ENCODE measurements around the gene C9orf50.

The C9orf50 gene

GRCh38 chr9:129569502-129570449 is 51.1 kb downstream of the C9orf50 start:
- DNase-seq (ENCODE audit: low spot score), result no peak

DNA sequence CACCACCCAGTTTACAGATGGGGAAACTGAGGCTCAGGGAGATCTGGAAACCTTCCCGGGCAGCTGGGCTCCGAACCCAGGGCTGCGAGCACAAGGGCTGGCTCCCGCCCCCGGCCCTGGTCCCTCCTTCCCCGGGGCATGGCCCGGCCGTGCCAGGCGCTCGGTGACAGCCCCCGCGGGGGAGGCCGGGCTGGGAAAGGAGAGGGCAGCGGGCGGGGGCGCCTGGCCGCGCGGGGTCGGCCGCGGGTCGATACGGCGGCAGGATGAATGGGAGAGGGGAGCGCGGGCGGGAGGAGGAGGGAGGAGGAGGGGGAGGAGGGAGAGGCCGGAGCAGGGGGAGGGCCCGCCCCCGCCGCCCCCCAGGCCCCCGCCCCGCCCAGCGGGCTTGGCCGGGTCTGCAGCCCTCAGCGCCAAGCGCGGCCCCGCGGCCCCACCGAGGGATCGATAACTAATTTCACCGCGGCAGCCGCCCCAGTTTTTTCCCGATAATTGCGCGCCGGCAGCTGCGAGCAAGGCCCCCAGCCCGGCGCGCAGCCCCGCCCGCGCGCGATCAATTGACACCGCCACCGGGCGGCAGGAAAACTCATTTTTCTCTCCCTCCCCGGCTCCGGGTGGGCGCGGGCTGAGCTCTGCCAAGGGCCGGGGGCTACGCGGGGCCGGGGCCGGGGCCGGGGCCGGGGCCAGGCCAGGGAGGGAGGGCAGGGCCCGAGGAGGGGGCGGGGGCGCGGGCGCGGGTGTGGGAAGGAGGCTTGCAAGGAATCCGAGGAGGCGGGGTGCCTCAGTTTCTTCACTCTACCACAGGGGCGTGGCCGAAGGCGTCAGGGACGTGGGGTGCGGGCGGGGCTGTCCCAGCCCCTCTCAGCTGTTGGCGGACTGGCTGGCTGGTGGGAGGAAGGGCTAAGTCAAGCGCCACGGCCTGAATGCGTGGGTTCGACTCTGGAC is 52.1 kb downstream of the C9orf50 start:
- DNase-seq (ENCODE audit: low spot score), result peak; percentile 70

DNA sequence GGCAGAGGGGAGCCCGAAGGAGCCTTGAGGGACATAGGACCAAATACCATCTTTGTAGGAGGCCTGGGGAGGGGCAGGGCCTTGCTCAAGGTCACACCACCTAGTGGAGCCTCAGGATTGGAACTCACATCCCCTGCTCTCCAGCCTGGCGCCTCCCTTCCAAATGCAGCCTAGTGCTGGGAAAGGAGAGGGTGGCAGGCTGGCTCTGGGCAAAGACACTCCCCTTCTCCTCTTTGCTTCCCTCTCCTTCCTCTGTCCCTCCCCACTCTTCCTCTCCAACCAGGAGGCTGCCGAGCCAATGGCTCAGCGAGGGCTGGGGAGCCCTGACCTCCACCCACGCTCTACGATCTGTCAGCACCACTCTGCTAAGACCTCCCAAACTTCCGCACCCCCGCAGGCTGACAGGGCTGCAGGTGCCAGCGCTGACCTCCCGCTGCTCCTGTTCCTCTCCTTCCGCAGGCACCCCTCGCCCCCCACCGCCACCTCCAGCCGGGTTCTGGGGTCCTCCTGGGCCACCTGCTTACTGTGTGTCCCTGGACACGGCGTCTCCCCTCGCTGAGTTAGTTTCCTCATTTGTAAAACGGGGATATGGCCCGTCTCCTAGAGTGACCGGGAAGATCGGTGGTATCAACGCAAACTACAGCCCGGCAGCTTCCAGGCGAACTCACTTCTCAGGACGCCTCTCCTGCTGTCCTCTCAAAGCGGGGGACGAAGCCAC is 52.9 kb downstream of the C9orf50 start:
- no peak for DNase-seq (ENCODE audit: low spot score)

- no peak for DNase-seq (ENCODE audit: low spot score)
Measured at GRCh38 chr9:129567329-129567728, 53.6 kb downstream of the C9orf50 start.

DNA sequence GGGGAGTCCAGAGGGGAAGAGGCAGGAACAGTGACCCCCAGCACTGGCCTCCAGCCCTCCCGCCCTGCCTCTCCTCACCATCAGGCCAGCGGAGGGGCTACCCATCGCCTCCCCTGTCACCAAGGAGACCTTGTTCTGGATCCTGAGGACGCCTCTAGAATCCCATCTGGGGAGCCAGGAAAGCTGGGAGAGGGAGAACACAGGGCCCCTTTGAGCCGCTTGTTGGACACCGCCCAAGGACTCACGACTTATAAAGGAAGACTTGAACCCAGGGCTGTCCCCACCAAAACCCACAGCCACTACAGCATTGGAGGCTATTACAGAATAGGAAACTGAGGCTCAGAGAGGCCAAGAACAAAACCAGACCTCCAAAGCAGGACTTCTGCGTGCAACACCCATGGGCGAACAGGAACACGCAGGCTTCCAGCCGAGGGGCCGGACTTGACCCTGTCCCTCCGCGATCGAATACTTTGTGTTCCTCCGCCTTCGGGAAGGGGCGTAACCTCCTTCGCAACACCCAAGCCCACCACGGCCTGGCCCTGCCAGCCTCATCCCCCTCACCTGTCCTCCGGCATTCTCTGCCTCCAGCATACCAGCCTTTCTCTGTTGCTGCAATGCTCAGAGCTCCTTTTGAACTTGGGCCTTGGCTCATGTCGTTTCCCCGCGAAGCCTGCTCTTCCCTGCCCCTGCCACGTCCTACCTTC is 54.2 kb downstream of the C9orf50 start:
- no peak for DNase-seq (ENCODE audit: low spot score)

GRCh38 chr9:129562917-129563316 is 58.0 kb downstream of the C9orf50 start:
- DNase-seq (ENCODE audit: low spot score), result no peak

GRCh38 chr9:129562514-129562913 is 58.4 kb downstream of the C9orf50 start:
- no peak for DNase-seq (ENCODE audit: low spot score)
